K562 treated with DMSO at 1 percent for 24 hours (cell line): ENCODE data around the gene COPZ2. TPM values are rescaled to one million over a fixed set of nuclear protein-coding genes. Genes with fewer than 3 reads are reported as not detected.

Experiments used
- total RNA-seq: library from RNA; unstranded; fragments of 300-600 nt; gene quantifications from 2 replicates; pipeline ENCODE4 v1.2.3, GENCODE V29; 2022; ENCODE audit warnings: low read depth; ENCODE audit not compliant: insufficient read depth

Gene COPZ2
- total RNA-seq: not detected in 2 replicates

GRCh38 chr17:48037036-48037837 lies at the start of gene COPZ2:
TSS of gene COPZ2 (minus strand) at chr17:48037797. CDS start at chr17:48037777, 20 bp downstream.

GRCh38 chr17:48047741-48048383 lies 10.3 kb upstream of the COPZ2 start, which contains the start of gene NFE2L1:
TSS of gene NFE2L1 (plus strand) at chr17:48048359. CDS start at chr17:48051119, 2,760 bp downstream.

Other genes with a start within 250 kb of the COPZ2 start
- 11.3 and 13.5 TPM in 2 replicates for gene OSBPL7, start 216.0 kb downstream of the COPZ2 start, total RNA-seq
- 87.6 and 101 TPM in 2 replicates for gene MRPL10, start 206.3 kb downstream of the COPZ2 start, total RNA-seq
- 1.0 and 1.1 TPM in 2 replicates for gene LRRC46, start 206.1 kb downstream of the COPZ2 start, total RNA-seq
- 23.5 and 27.4 TPM in 2 replicates for gene SCRN2, start 196.5 kb downstream of the COPZ2 start, total RNA-seq
- gene SP6, start 186.6 kb downstream of the COPZ2 start, total RNA-seq: 11.8 and 14.9 TPM in 2 replicates
- gene SP2, start 141.6 kb downstream of the COPZ2 start, total RNA-seq: 19.0 and 23.9 TPM in 2 replicates
- 10.9 and 12.6 TPM in 2 replicates for gene PNPO, start 96.2 kb downstream of the COPZ2 start, total RNA-seq
- not detected in 2 replicates for gene PRR15L, start 79.9 kb downstream of the COPZ2 start, total RNA-seq
- gene CDK5RAP3, start 66.7 kb downstream of the COPZ2 start, total RNA-seq: 124 and 144 TPM in 2 replicates
- gene NFE2L1, start 10.6 kb upstream of the COPZ2 start, total RNA-seq: 193 and 207 TPM in 2 replicates
- 42.8 and 47.7 TPM in 2 replicates for gene CBX1, start 63.7 kb upstream of the COPZ2 start, total RNA-seq
- 19.3 and 23.3 TPM in 2 replicates for gene SNX11, start 70.0 kb upstream of the COPZ2 start, total RNA-seq